Lung (tissue), 10 donors: ENCODE measurements around the gene GOLGA8N. TPM values are rescaled to one million over a fixed set of nuclear protein-coding genes. Genes with fewer than 3 reads are reported as not detected.
"Not testable (repeated sequence)": the region's sequence is repeated elsewhere in the genome, so short reads cannot be mapped to it uniquely, and the experiment has no call there.

ENCODE experiments used
- ATAC-seq: fragments of 200-7000 bp; cut with Tn5 transposase; one replicate; pipeline ENCODE4 v1.9.1; 2020; ENCODE audit warnings: moderate number of reproducible peaks; ENCODE audit not compliant: insufficient read depth, low FRiP score
- DNase-seq, 3 donors: peaks; one replicate each; pipeline ENCODE4 v3.0.0-alpha.2; 2013 to 2017
- H3K27ac ChIP-seq, 2 donors: one replicate each; pipeline ENCODE4 v1.5.1; 2013; ENCODE audit warnings: mild to moderate bottlenecking in 2 of 2, moderate library complexity in 2 of 2, control low read depth in 1 of 2, inconsistent platforms in 1 of 2, low read depth in 1 of 2, low read length in 1 of 2
- H3K27me3 ChIP-seq, 3 donors: one replicate each; pipeline ENCODE4 v1.5.1; 2013; ENCODE audit warnings: low read length in 2 of 3; ENCODE audit not compliant: control insufficient read depth in 3 of 3, insufficient read depth in 3 of 3
- H3K36me3 ChIP-seq, 4 donors: one replicate each; pipeline ENCODE4 v1.5.1; 2013; ENCODE audit warnings: low read length in 4 of 4, mild to moderate bottlenecking in 1 of 4, moderate library complexity in 1 of 4; ENCODE audit not compliant: control insufficient read depth in 4 of 4, insufficient read depth in 4 of 4
- H3K4me1 ChIP-seq, 5 donors: one replicate each; pipeline ENCODE4 v1.5.1; 2013; ENCODE audit warnings: low read length in 5 of 5, mild to moderate bottlenecking in 2 of 5, moderate library complexity in 1 of 5; ENCODE audit not compliant: control insufficient read depth in 5 of 5, insufficient read depth in 5 of 5
- H3K4me3 ChIP-seq: one replicate; pipeline ENCODE4 v1.5.1; 2013; ENCODE audit warnings: mild to moderate bottlenecking, control low read depth, moderate library complexity
- H3K9ac ChIP-seq, 2 donors: one replicate each; pipeline ENCODE4 v1.5.1; 2013; ENCODE audit warnings: low read length in 2 of 2, control low read depth in 1 of 2; ENCODE audit not compliant: insufficient read depth in 1 of 2
- H3K9me3 ChIP-seq, 4 donors: one replicate each; pipeline ENCODE4 v1.5.1; 2013; ENCODE audit warnings: low read length in 3 of 4, mild to moderate bottlenecking in 1 of 4, moderate library complexity in 1 of 4; ENCODE audit not compliant: control insufficient read depth in 4 of 4, insufficient read depth in 3 of 4
- WGBS, 2 donors: extraction: QIAGEN DNeasy Blood & Tissue Kit; methylation state at CpG; one replicate each; pipeline ENCODE4 v1.1.7; 2013; 5-methylcytosine and 5-hydroxymethylcytosine counted together
- polyA plus RNA-seq, 2 donors: library from polyadenylated mRNA; stranded (reverse); fragments of 200-250 nt; gene quantifications; one replicate each; pipeline ENCODE4 v1.2.1, GENCODE V29; 2013
- total RNA-seq, 2 donors: library from RNA; depleted of rRNA in 1 of 2; stranded (reverse); fragments of >200 nt in 1 of 2; gene quantifications; one replicate each; pipeline ENCODE4 v1.2.1, GENCODE V29; 2014 to 2021
- donor health status: Bipolar disorder and iron deficiency.
- donor health status: healthy.
- donor health status: DM: yes; HTN: yes; CAD: no.

Gene GOLGA8N
- total and polyA plus RNA-seq, 4 donors, result 2.0 to 19.0 (median 11.3) TPM

DNA sequence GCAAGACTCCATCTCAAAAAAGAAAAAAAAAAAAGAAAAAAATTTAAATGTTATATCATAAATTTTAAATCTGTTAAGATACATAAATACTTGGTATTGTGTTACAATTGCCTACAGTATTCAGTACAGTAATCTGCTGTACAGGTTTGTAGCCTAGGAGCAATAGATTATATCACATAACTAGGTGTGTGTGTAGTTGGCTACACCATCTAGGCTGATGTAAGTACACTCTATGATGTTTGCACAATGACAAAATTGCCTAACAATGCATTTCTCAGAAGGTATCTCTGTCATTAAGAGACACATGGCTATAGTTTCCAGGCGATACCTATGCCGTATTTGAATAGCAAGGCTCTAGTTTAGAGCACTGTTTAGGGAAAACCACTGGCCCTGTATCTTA, 16.3 kb downstream of the GOLGA8N start:
- not testable (repeated sequence) for H3K27ac ChIP-seq, H3K4me1 ChIP-seq, H3K9me3 ChIP-seq, DNase-seq, H3K4me3 ChIP-seq, H3K36me3 ChIP-seq, H3K9ac ChIP-seq, ATAC-seq, H3K27me3 ChIP-seq
- WGBS, 2 donors, result 77 to 79% methylated on average over 2 of the region's 2 CpGs

- not testable (repeated sequence) for H3K27me3 ChIP-seq, H3K9me3 ChIP-seq, H3K4me3 ChIP-seq, H3K4me1 ChIP-seq, H3K9ac ChIP-seq, ATAC-seq, H3K36me3 ChIP-seq, H3K27ac ChIP-seq
- peak in 2 of 3 donors; percentile 52 to 56 for DNase-seq
- 2 to 3% methylated on average over 2 of the region's 3 CpGs for WGBS, 2 donors
Measured at GRCh38 chr15:32610719-32611118, 17.5 kb downstream of the GOLGA8N start.

DNA sequence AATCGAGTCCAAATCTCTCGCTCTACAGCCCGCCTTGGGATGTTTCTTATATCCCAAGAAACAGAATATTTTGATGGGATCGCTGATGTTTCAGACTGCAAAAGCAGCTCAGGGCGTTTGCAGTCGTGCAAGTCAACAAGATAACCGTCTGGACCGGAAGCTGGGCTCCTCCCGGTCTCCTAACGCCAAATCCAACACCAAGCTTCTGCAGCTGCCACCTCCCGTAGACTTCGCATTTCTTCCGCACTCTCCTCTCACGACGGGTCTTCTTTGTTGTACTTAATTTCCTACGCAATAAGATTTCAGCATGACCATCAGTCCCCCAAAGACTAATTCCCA, 21.4 kb downstream of the GOLGA8N start:
- WGBS, 2 donors, result 0% methylated on average over 11 of the region's 16 CpGs
- peak; percentile 59 for ATAC-seq
- not testable (repeated sequence) for H3K27me3 ChIP-seq, H3K4me3 ChIP-seq, H3K36me3 ChIP-seq, DNase-seq, H3K4me1 ChIP-seq, H3K9me3 ChIP-seq
- Histone ChIP-seq H3K27ac (peak overlapping the region; percentile 70 to 80), H3K9ac (peak overlapping the region in 1 of 2 donors; percentile 65)

- Histone ChIP-seq H3K9ac (peak within 1 kb of the TSS; percentile 37 to 65), H3K27ac (peak within 1 kb of the TSS; percentile 70 to 80), H3K4me3 (peak within 1 kb of the TSS; percentile 44)
- DNase-seq, result peak; percentile 89 to 94 (median 91)
- not testable (repeated sequence) for H3K27me3 ChIP-seq, H3K9me3 ChIP-seq, H3K36me3 ChIP-seq, H3K4me1 ChIP-seq
- WGBS, 2 donors, result 0 to 1% methylated on average over 23 to 31 of the region's 43 CpGs
- ATAC-seq, result peak; percentile 95
Measured at GRCh38 chr15:32615051-32615870, 22.0 kb downstream of the GOLGA8N start, which contains the start of gene ARHGAP11A. ARHGAP11A (plus strand) TSS chr15:32615504; CDS start chr15:32616212, 708 bp downstream.

DNA sequence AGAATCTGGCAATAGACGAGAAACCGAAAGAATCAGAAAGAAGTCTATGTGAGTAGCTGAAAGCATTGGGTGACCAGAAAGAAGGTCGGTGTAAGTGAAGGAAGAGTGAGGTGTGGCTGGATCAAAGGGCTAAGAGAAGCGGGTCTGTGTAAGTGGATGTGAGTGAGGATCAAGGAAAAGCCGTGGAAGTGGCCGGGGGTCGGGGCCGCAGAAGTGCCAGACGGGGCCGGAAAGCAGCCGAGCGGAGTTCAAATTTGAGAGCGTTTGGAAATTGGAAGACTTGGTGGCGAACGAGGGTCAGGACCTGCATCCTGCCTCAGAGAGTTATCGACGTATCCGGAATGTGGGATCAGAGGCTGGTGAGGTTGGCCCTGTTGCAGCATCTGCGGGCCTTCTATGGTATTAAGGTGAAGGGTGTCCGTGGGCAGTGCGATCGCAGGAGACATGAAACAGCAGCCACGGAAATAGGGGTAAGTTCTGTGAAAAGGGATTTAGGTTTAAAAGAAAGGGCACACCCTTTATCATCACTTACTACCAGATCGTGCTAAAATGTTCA, 22.7 kb downstream of the GOLGA8N start:
- H3K9ac ChIP-seq, result peak overlapping the region in 1 of 2 donors; percentile 37
- peak overlapping the region; percentile 44 for H3K4me3 ChIP-seq
- WGBS, 2 donors, result 0 to 1% methylated on average over 13 to 18 of the region's 24 CpGs
- peak; percentile 11 to 39 (median 12) for DNase-seq
- not testable (repeated sequence) for H3K27ac ChIP-seq, H3K27me3 ChIP-seq, ATAC-seq, H3K9me3 ChIP-seq, H3K36me3 ChIP-seq, H3K4me1 ChIP-seq
